GM12865 (cell line): ENCODE data around the gene CTSS.
"Not testable (repeated sequence)": the region's sequence is repeated elsewhere in the genome, so short reads cannot be mapped to it uniquely, and the experiment has no call there.

Experiments
- DNase-seq: peaks from one replicate; pipeline ENCODE4 v3.0.0; 2010; ENCODE audit warnings: low read depth
- H3K4me3 ChIP-seq: 2 replicates; pipeline ENCODE4 v1.5.1; 2011; ENCODE audit warnings: mild to moderate bottlenecking, low read depth, low read length, control low read depth
- TF ChIP-seq, protein P1 (sequence below): IDR thresholded peaks from 2 replicates; pipeline ENCODE4 v1.5.1; 2011; ENCODE audit warnings: low read length, control low read depth, low read depth, inconsistent platforms; ENCODE audit not compliant: insufficient read depth; ENCODE audit errors: missing control alignments

CTSS gene

GRCh38 chr1:150724336-150724735, 41.2 kb downstream of the CTSS start:
- DNase-seq, result no peak
- H3K4me3 ChIP-seq, result no peak overlapping the region
- TF ChIP-seq, protein P1, sequence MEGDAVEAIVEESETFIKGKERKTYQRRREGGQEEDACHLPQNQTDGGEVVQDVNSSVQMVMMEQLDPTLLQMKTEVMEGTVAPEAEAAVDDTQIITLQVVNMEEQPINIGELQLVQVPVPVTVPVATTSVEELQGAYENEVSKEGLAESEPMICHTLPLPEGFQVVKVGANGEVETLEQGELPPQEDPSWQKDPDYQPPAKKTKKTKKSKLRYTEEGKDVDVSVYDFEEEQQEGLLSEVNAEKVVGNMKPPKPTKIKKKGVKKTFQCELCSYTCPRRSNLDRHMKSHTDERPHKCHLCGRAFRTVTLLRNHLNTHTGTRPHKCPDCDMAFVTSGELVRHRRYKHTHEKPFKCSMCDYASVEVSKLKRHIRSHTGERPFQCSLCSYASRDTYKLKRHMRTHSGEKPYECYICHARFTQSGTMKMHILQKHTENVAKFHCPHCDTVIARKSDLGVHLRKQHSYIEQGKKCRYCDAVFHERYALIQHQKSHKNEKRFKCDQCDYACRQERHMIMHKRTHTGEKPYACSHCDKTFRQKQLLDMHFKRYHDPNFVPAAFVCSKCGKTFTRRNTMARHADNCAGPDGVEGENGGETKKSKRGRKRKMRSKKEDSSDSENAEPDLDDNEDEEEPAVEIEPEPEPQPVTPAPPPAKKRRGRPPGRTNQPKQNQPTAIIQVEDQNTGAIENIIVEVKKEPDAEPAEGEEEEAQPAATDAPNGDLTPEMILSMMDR, result no peak

- H3K4me3 ChIP-seq, result no peak within 1 kb of the TSS
- no peak for DNase-seq
- TF ChIP-seq, protein P1, result no peak
Measured at GRCh38 chr1:150720703-150721102, 44.9 kb downstream of the CTSS start, which contains the start of gene HORMAD1. Gene HORMAD1, minus strand, starts transcription at chr1:150720895. Its CDS starts 1,390 bp downstream, at chr1:150719505.

DNA sequence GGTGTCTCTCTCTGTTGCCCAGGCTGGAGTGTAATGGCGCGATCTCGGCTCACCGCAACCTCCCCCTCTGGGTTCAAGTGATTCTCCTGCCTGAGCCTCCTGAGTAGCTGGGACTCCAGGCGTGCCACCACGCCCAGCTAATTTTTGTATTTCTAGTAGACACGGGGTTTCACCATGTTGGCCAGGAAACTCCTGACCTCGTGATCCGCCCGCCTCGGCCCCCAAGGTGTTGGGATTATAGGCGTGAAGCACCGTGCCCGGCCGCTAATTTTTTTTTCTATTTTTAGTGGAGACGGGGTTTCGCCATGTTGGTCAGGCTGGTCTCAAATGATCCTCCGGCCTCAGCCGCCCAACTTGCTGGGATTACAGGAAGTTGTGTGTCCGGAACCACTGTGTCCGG, 45.5 kb downstream of the CTSS start:
- no peak for DNase-seq
- TF ChIP-seq, protein P1, result no peak
- H3K4me3 ChIP-seq, result no peak overlapping the region

DNA sequence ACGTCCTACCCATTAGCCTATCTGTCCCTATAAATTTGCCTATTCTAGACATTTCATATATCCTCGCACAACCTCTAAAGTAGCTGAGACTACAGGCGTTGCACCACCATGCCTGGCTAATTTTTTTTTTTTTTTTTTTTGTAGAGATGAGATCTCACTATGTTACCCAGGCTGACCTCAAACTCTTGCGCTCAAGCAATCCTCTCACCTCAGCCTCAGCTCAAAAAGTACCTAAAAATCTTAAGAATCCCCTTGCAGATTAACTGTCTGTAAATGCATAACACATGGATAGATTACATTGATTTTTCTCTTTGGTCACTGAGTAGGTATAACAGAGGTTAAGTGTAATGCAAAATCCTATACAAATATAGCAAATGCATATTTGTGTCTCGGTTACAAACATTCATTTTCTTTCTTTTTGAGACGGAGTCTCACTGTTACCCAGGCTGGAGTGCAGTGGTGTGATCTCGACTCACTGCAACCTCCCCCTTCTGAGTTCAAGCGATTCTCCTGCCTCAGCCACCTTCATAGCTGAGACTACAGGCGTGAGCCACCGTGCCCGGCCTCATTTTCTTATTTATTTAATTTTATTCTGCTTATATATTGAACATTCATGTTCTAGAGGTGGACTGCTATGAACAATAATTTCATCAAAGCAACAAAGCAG, 47.2 kb downstream of the CTSS start:
- TF ChIP-seq, protein P1, result no peak
- no peak for DNase-seq
- no peak overlapping the region for H3K4me3 ChIP-seq

DNA sequence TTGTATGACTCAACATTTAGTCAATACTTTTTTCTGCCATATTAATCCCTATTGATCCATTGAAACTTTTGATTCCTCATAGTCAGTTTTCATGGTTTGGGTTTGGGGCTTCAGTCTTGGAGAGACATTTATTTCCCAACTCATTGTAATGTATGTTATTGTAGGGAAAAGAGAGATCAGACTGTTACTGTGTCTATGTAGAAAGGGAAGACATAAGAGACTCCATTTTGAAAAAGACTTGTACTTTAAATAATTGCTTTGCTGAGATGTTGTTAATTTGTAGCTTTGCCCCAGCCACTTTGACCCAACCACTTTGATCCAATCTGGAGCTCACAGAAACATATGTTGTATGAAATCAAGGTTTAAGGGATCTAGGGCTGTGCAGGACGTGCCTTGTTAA, 56.5 kb downstream of the CTSS start:
- not testable (repeated sequence) for DNase-seq, H3K4me3 ChIP-seq

GRCh38 chr1:150708595-150708994, 57.0 kb downstream of the CTSS start:
- peak; percentile 60 for DNase-seq
- TF ChIP-seq, protein P1, result no peak
- H3K4me3 ChIP-seq, result no peak overlapping the region

DNA sequence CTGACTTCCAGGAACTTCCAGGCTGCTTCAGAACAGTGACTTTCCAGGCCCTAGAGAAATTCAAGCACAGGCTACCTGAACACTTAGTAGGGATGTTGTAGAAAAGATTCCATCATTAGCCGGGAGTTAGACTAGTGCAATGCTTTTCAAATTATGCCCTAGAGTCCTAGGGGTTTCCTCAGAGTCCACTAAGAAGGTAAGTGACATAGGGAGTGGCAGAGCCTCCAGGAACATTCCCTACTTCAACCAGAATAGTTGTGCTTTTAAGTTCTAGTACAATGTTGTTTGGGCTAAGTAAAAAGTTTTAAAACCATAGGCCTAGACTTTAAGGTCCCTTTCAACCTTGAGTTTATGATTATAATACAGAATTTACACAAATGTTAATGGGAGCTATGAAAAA, 59.5 kb downstream of the CTSS start:
- TF ChIP-seq, protein P1, result no peak
- no peak for DNase-seq
- no peak overlapping the region for H3K4me3 ChIP-seq

- no peak overlapping the region for H3K4me3 ChIP-seq
- DNase-seq, result peak; percentile 26
- TF ChIP-seq, protein P1, result no peak
Measured at GRCh38 chr1:150703427-150703826, 62.2 kb downstream of the CTSS start.
